Pericardium fibroblast (primary cell): Measurements from ENCODE around the gene DDX18. TPM values are rescaled to one million over a fixed set of nuclear protein-coding genes. Genes with fewer than 3 reads are reported as not detected.

Experiments used
- total RNA-seq: library from RNA; depleted of rRNA; stranded (reverse); fragments of >200 nt; gene quantifications from 2 replicates; pipeline ENCODE4 v1.2.3, GENCODE V29; 2015

The DDX18 gene
- 23.3 and 34.0 TPM in 2 replicates for total RNA-seq

DNA sequence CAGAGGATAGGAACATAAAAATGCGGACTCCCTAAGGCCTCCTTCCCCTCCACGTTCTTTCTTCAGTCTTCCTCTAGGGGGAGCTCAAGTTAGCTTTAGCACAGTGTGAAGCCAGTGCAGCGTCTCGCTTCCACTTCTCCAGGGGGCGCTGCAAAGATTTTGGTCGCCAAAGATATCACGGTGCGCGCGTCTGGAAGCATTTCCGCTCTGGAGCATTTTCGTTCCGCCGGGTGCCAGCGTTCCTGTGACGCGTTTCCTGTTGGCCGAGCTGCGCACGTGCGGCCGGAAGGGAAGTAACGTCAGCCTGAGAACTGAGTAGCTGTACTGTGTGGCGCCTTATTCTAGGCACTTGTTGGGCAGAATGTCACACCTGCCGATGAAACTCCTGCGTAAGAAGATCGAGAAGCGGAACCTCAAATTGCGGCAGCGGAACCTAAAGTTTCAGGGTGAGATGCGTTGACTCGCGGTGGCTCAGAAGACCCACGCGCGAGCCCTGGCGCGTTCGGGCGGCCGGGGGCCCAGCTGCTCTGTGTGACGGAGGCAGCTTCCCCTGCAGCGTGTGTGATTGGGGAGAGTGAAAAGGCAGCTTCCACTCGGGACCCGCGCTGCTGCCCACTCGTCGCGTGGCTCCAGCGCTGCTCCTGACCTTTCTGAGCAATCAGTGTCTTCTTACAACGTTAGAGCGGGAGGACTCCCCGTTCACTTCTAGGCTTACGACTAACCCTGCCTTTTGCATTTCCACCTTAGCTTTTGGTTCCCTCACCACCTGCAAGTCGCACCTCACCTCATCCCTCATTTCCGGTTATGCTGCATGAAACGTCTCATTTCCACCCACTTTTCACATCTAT, at the start of gene DDX18:
Gene DDX18, plus strand, starts transcription at position 275 of the 848 bp plus-strand sequence. Its CDS starts 87 bp downstream, at position 362.

Other genes with a start within 250 kb of the DDX18 start
- 6.7 and 21.1 TPM in 2 replicates for gene CCDC93, start 199.4 kb downstream of the DDX18 start, total RNA-seq